Vagina (tissue), 2 donors: ENCODE results near the gene KCTD21. TPM values are rescaled to one million over a fixed set of nuclear protein-coding genes. Genes with fewer than 3 reads are reported as not detected.
A peak's percentile ranks its signal among the peaks of the same experiment; 100 is the strongest.

ENCODE experiments used
- DNase-seq, 2 donors: peaks; one replicate each; pipeline ENCODE4 v3.0.0-alpha.2; 2017; ENCODE audit errors: extremely low spot score in 2 of 2
- H3K27ac ChIP-seq: fragments of 200-600 bp; sonication (generic); one replicate; pipeline ENCODE4 v1.5.1; 2019
- H3K27me3 ChIP-seq: fragments of 200-600 bp; sonication (generic); one replicate; pipeline ENCODE4 v1.5.1; 2019
- H3K36me3 ChIP-seq, 2 donors: fragments of 200-600 bp; sonication (generic); one replicate each; pipeline ENCODE4 v1.5.1; 2017 to 2019
- H3K4me1 ChIP-seq: fragments of 200-600 bp; sonication (generic); one replicate; pipeline ENCODE4 v1.5.1; 2019
- H3K4me3 ChIP-seq, 2 donors: fragments of 200-600 bp; sonication (generic); 1 replicate in 1 of 2; 2 replicates in 1 of 2; pipeline ENCODE4 v1.5.1; 2016 to 2019
- H3K9me3 ChIP-seq: fragments of 200-600 bp; sonication (generic); one replicate; pipeline ENCODE4 v1.5.1; 2019
- CTCF ChIP-seq, 3 experiments: fragments of 450-650 bp in 2 of 3; fragments of 200-600 bp in 1 of 3; sonication (generic) in 1 of 3; IDR thresholded peaks; one replicate each; pipeline ENCODE4 v1.5.1; 2017 to 2019; ENCODE audit warnings: antibody characterized with exemption in 3 of 3, mild to moderate bottlenecking in 2 of 3, moderate library complexity in 2 of 3
- POLR2A ChIP-seq, 2 donors: fragments of 450-650 bp; IDR thresholded peaks; one replicate each; pipeline ENCODE4 v1.6.1; 2017; ENCODE audit warnings: antibody characterized with exemption in 2 of 2, mild to moderate bottlenecking in 2 of 2, moderate library complexity in 2 of 2
- POLR2AphosphoS5 ChIP-seq, 2 donors: sonication (generic); formaldehyde crosslinking; IDR thresholded peaks; one replicate each; pipeline ENCODE4 v1.9.0; 2017; ENCODE audit warnings: antibody characterized with exemption in 2 of 2, mild to moderate bottlenecking in 2 of 2, low read depth in 1 of 2; ENCODE audit not compliant: insufficient read depth in 1 of 2
- intact Hi-C: fragments of 100-400 bp; cut with DNase I; formaldehyde crosslinking; loops from one replicate; pipeline ENCODE4 v1.15.1; 2023
- total RNA-seq: library from RNA; depleted of rRNA; stranded (reverse); fragments of >200 nt; gene quantifications from one replicate; pipeline ENCODE4 v1.2.3, GENCODE V29; 2016

The KCTD21 gene
- total RNA-seq, 1 donor from 2014 or later = 8.6 TPM

- no peak for DNase-seq
- Histone ChIP-seq H3K9me3 (no peaks in the 10 kb centered on the region), H3K36me3 (peaks cover 0 to 22% of the 10 kb centered on the region in 2 donors), H3K27me3 (no peaks in the 10 kb centered on the region), H3K27ac (no peak overlapping the region), H3K4me3 (no peak overlapping the region), H3K4me1 (peaks cover 6% of the 10 kb centered on the region)
- intact Hi-C loops = no loop called here
- no peak for TF ChIP-seq CTCF (IDR thresholded peaks at IDR 0.05)
- no peak for TF ChIP-seq POLR2A (IDR thresholded peaks at IDR 0.05)
- no peak for TF ChIP-seq POLR2AphosphoS5 (IDR thresholded peaks at IDR 0.05; ENCODE audit: insufficient read depth in 1 of 2, low read depth in 1 of 2)
Measured at GRCh38 chr11:78213526-78214330, 25.3 kb upstream of the KCTD21 start.

GRCh38 chr11:78212586-78213371, 24.4 kb upstream of the KCTD21 start:
- intact Hi-C loops = no loop called here
- no peak for DNase-seq
- H3K27ac ChIP-seq = no peak overlapping the region
- no peaks in the 10 kb centered on the region for H3K27me3 ChIP-seq
- H3K9me3 ChIP-seq = no peaks in the 10 kb centered on the region
- TF ChIP-seq CTCF (IDR thresholded peaks at IDR 0.05) (no peak), POLR2AphosphoS5 (IDR thresholded peaks at IDR 0.05; ENCODE audit: insufficient read depth in 1 of 2, low read depth in 1 of 2) (no peak), POLR2A (IDR thresholded peaks at IDR 0.05) (no peak)
- peaks cover 6% of the 10 kb centered on the region for H3K4me1 ChIP-seq
- peaks cover 0 to 24% of the 10 kb centered on the region in 2 donors for H3K36me3 ChIP-seq
- H3K4me3 ChIP-seq = no peak overlapping the region

GRCh38 chr11:78211565-78211964, 23.1 kb upstream of the KCTD21 start:
- Histone ChIP-seq H3K4me3 (no peak overlapping the region), H3K27ac (no peak overlapping the region), H3K4me1 (peaks cover 6% of the 10 kb centered on the region), H3K27me3 (no peaks in the 10 kb centered on the region), H3K9me3 (no peaks in the 10 kb centered on the region), H3K36me3 (peaks cover 0 to 35% of the 10 kb centered on the region in 2 donors)
- TF ChIP-seq POLR2AphosphoS5 (IDR thresholded peaks at IDR 0.05; ENCODE audit: insufficient read depth in 1 of 2, low read depth in 1 of 2) (no peak), CTCF (IDR thresholded peaks at IDR 0.05) (no peak), POLR2A (IDR thresholded peaks at IDR 0.05) (no peak)
- intact Hi-C loops = no loop called here
- DNase-seq = no peak

- intact Hi-C loops = no loop called here
- Histone ChIP-seq H3K4me1 (peaks cover 6% of the 10 kb centered on the region), H3K9me3 (no peaks in the 10 kb centered on the region), H3K27ac (no peak overlapping the region), H3K4me3 (no peak overlapping the region), H3K27me3 (no peaks in the 10 kb centered on the region), H3K36me3 (peaks cover 0 to 37% of the 10 kb centered on the region in 2 donors)
- DNase-seq = no peak
- no peak for TF ChIP-seq POLR2A (IDR thresholded peaks at IDR 0.05)
- TF ChIP-seq CTCF (IDR thresholded peaks at IDR 0.05) = no peak
- TF ChIP-seq POLR2AphosphoS5 (IDR thresholded peaks at IDR 0.05; ENCODE audit: insufficient read depth in 1 of 2, low read depth in 1 of 2) = peak in 1 of 2 donors; percentile 18
Measured at GRCh38 chr11:78210000-78210608, 21.7 kb upstream of the KCTD21 start.
